HG03066 (cell line): Measurements from ENCODE around the gene PEX3.
"Not testable (repeated sequence)": the region's sequence is repeated elsewhere in the genome, so short reads cannot be mapped to it uniquely, and the experiment has no call there.

ENCODE experiments used
- ATAC-seq: cut with Tn5 transposase; IDR thresholded peaks from one replicate; pipeline ENCODE4 v1.9.1; 2021; ENCODE audit warnings: low read depth; ENCODE audit not compliant: unreplicated experiment

PEX3 gene

DNA sequence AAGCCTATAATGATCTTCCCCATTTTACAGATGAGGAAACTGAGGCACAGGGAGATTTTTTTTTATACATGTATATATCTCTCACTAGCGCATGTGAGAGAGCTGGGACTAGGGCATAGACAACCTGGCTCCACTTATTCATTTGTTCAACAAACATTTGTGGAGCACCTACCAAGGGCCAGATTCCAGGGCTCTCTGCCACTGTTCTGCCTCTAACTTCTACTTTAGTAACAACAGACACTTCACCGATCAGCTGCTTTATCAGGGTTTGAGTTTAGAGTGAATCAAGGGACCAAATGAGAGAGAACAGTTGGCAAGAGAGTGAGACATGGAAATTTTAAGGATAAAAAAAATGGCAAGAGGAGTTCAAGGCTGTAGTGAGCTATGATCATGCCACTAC is 7.5 kb upstream of the PEX3 start:
- ATAC-seq, result no peak

DNA sequence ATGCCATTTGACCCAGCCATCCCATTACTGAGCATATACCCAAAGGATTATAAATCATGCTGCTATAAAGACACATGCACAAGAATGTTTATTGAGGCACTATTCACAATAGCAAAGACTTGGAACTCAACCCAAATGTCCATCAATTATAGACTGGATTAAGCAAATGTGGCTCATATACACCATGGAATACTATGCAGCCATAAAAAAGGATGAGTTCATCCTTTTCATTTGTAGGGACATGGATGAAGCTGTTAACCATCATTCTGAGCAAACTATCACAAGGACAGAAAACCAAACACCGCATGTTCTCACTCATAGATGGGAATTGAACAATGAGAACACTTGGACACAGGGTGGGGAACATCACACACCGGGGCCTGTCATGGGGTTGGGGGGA is 2.7 kb upstream of the PEX3 start:
- ATAC-seq, result not testable (repeated sequence)

DNA sequence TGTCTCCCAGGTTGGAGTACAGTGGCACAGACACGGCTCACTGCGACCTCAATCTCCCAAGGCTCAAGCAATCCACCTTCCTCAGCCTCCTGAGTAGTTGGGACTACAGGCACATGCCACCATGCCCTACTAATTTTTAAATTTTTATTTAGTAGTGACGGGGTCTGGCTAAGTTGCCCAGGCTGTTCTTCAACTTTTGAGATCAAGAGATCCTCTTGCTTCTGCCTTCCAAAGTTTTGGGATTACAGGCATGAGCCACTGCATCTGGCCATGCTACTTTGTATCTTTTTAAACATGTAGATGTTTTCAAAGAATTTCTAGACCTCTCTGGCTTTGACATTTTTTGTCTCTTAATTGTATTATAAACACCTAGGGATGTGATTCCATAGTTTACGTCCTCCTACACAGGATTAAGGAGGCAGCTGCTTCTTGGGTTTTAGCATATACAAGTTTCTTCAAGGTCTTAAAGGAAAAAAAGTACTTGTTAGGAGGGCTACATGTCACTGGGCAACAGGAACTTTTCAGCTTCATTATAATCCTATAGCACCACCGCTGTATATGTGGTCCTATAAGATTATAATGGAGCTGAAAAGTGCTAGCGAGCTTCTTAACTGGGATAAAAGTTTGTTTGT is 1.4 kb upstream of the PEX3 start:
- ATAC-seq, result no peak

- peak; percentile 11 for ATAC-seq
Measured at GRCh38 chr6:143449714-143450452, 722 bp upstream of the PEX3 start.

GRCh38 chr6:143451531-143451930 is 926 bp downstream of the PEX3 start:
- no peak for ATAC-seq

DNA sequence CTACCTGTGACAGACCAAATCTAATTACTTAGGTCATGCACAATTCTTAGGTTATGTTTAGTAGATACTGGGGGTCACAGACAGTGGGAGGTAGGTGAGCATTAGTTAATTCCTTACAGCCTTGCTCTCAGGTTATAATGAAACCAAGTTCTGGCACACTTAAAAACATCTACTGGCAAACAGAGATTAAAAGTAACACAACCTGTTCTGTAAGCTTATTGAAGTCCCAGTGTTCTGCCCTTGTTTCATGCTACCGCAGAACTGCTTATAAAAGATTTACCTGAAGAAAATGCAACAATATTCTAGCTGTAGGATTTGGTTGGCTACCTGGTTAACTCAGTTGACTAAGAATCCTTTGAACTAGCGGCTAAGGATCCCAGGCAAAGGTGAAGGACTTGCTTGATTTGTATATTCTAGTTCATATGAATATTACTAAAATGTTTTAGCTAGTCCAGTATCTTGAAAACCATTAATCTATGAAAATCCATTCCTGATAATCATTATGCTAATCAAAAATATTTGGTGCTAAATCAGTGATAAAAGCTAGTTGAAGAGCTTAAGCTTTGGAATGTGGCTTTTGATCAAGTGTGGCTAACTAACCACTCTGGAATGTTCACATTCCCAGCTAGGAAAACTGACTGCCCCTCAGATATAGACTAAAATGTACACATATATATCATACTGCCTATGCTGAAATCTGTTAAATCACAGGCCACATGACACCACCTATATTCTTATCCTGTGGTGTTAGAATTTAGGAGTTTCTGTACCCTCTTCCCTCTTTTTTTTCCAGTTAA is 7.2 kb downstream of the PEX3 start:
- ATAC-seq, result no peak

- ATAC-seq, result no peak
Measured at GRCh38 chr6:143465546-143465945, 14.9 kb downstream of the PEX3 start.

DNA sequence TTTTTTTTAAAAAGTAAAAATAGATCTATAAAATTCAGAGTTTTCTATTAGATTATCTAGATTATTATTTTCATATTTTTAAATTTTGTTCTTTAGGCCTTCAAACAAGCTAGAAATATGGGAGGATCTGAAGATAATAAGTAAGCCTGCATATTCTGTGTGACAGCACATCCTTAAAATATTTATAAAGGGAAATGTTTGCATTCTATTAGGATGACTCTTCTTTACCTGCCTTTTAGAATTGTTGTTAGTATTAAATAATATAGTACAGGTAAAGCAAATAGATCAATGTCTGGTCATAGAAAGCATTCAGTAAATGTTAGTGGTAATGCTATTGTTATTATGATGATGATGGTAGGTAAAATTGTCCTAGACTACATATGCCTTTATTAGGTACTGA is 17.4 kb downstream of the PEX3 start:
- ATAC-seq, result no peak

DNA sequence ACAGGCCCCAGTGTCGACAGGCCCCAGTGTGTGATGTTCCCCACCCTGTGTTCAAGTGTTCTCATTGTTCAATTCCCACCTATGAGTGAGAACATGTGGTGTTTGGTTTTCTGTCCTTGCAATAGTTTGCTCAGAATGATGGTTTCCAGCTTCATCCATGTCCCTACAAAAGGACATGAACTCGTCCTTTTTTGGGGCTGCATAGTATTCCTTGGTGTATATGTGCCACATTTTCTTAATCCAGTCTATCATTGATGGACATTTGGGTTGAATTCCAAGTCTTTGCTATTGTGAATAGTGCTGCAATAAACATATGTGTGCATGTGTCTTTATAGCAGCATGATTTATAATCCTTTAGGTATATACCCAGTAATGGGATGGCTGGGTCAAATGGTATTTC is 18.2 kb downstream of the PEX3 start:
- ATAC-seq, result not testable (repeated sequence)

DNA sequence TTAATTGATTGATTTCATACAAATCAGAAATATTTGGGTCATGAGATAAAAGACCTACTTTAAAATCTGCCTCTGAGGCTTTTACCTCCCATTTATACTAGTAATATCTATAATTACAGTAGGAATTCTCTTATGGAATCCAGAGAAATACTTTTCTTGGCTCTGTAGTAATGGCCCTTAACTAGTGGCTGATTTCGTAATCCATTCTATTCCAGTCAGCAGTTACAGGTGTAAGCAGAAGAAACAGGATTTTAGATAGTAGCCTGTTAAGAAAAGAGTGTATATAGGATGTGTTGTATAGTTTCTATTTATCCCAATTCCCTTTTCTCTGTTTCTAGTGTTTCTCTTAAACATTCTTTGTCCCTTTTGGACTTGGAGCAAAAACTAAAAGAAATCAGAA is 21.2 kb downstream of the PEX3 start:
- ATAC-seq, result no peak

DNA sequence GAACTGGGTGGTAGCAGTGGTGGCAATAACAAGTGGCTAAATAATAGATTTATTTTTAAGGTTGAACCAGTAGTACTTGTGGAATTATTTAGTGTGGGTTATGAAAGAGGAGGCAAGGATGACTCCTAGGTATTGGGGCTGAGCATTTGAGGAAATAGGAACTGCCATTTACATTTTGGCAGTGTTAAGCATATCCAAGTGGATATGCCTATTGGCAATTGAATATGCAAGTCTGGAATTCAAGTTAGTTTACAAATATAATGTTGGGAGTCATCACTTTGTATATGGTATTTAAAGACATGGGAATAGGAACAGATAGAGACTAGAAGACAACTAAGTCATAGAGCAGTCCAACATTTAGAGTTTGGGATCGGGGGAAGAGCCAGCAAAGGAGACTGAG is 25.9 kb downstream of the PEX3 start:
- ATAC-seq, result no peak

- ATAC-seq, result no peak
Measured at GRCh38 chr6:143478479-143479062, 28.0 kb downstream of the PEX3 start.

DNA sequence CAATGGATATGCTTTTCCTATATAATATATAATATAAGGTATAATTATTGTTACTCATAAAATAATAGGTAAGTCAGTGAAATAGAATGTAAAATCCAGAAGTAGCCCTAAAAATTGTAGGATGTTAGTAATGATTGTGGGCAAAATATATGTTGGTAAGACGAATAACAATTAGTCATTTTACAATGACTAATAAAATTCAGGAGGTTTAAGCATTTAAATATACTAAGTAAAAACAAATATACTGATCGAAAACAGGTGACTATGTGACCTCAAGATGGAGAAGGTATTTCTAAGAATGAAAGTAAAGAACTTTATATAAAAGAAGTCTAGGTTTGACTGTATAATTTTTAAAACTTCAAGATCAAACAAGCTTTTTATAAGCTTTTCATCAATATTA is 32.0 kb downstream of the PEX3 start:
- ATAC-seq, result no peak

DNA sequence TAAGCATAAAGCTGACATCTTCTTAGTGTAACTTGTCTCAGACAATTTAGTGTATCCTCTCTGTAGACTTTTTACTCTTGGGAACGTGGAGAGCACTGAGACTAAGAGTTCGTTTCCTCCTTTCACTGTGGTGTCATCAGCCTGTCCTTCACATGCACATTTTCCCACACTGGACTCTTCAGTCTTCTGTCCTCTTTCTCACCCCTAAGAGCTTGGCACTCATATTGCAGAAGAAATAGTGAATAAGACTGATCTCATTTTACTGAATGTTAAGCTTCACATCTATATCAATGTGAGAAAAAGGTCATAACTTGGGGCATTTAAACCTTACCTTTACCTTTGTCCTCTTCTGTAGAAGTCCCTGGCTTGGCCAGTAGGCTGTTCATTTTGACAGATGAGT is 35.4 kb downstream of the PEX3 start:
- no peak for ATAC-seq

DNA sequence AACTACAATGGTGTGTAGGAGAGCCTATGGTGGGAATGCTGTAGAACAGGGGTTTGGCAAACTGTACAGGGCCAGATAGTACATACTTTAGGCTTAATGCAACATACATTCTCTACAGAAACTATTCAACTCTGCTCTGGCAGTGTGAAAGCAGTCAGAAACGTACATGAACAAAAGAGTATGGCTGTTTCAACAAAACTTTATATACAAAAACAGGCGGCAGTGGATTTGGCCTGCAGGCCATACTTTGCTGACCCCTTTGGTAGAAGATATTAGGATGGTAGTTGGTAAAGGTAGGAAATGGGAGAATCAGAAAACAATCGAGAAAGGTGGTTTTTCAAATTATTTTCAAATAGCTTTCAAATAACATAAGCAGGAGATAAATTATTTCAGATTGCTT is 36.1 kb downstream of the PEX3 start:
- no peak for ATAC-seq

GRCh38 chr6:143490244-143490643 is 39.6 kb downstream of the PEX3 start:
- ATAC-seq, result no peak

GRCh38 chr6:143490775-143491174 is 40.2 kb downstream of the PEX3 start:
- ATAC-seq, result no peak

GRCh38 chr6:143496974-143497373 is 46.4 kb downstream of the PEX3 start:
- no peak for ATAC-seq

DNA sequence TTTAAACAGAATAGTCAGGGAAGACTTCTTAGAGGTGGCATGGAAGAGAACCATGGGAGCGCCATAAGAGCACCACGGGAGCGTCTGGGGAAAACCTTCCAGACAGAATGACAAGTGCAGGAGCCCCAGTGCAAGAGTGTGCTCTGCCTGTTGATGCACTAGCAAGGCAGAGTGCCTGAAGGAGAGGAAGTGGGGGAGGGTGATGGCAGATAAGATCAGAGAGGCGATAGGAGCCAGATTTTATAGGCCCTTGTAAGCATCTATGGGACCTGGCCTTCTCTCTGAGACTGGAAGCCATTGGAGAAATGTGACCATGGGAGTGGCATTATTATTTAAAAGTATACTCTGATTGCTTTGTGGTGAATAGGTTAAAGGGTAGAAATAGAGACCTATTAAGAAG is 47.8 kb downstream of the PEX3 start:
- ATAC-seq, result no peak

DNA sequence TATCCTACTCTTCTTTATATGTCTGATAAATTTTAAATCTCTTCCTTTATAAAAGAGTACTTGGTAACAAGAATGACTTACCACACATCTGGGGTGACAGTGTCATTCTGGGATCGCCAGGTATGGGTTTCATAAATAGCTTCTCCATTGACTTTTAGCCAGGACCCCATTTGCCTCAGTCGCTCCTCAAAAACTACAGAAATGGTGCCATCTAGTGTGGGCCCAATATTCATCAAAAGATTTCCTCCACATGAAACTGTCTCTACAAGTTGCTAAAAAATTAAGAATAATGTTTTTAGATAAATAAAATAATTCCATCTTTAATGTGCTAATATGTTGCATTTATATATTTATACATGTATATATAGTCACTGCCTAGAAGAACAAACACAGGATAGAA is 51.2 kb downstream of the PEX3 start:
- ATAC-seq, result no peak

GRCh38 chr6:143504369-143504768 is 53.8 kb downstream of the PEX3 start:
- no peak for ATAC-seq
